HG03139 (cell line): ENCODE measurements around the gene FOXJ2.
A peak's percentile ranks its signal among the peaks of the same experiment; 100 is the strongest.
"Not testable (repeated sequence)": the region's sequence is repeated elsewhere in the genome, so short reads cannot be mapped to it uniquely, and the experiment has no call there.

Experiments
- ATAC-seq: cut with Tn5 transposase; IDR thresholded peaks from one replicate; pipeline ENCODE4 v1.9.1; 2021; ENCODE audit not compliant: unreplicated experiment

Gene FOXJ2

DNA sequence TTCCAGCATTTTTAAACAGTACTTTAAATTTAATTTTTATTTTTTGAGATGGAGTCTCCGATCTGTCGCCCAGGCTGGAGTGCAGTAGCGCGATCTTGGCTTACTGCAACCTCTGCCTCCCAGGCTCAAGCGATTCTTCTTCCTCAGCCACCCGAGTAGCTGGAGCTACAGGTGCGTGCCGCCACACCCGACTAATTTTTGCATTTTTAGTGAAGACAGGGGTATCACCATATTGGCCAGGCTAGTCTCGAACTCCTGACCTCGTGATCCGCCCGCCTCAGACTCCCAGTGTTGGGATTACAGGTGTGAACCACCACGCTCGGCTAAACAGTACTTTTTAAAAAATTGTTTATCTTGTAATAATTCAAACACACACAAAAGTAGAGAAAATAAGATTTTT, 4.2 kb upstream of the FOXJ2 start:
- ATAC-seq, result no peak

DNA sequence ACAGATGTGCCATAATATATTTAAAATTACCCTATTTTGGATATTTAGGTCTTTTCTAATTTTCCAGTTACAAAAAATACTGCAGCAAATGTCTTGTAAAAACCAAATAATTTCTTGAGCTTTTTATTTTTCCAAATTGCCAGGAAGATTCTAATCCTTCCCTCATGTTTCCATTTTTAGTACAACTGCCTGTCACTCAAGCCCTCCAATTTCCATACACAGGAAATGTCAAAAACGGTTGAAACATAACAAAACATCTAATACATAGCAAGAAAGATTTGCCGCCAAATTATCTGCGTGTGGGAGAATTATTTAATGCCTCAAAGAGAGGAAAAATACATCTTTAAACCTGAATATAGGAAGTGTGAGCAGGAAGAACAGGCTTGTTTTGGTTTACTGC, 2.3 kb upstream of the FOXJ2 start:
- no peak for ATAC-seq

DNA sequence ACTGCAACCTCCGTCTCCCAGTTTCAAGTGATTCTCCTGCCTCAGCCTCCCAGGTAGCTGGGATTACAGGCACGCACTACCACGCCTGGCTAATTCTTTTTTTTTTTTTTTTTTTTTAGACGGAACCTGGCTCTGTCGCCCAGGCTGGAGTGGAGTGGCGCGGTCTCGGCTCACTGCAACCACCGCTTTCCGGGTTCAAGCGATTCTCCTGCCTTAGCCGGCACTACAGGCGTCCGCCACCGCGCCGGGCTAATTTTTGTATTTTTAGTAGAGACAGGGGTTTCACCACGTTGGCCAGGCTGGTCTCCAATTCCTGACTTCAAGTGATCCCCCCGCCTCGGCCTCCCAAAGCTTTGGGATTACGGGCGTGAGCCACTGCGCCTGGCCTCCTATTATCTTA, 1.5 kb upstream of the FOXJ2 start:
- not testable (repeated sequence) for ATAC-seq

DNA sequence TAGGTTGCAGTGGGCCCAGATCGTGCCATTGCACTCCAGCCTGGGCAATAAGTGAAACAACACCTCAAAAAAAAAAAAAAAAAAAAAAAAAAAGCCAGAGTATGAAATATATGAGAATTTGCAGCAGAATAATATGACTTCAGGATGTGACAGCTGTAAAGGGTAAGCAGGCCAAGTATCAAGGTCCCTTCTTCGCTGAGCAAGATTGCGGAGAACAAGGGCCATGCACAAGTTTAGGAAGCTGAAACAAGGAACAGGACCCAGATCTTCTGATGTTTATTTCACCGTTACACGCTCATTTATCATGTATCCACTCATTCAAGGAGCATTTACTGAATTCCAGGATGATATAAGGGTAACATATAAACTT, 659 bp upstream of the FOXJ2 start:
- ATAC-seq, result no peak

DNA sequence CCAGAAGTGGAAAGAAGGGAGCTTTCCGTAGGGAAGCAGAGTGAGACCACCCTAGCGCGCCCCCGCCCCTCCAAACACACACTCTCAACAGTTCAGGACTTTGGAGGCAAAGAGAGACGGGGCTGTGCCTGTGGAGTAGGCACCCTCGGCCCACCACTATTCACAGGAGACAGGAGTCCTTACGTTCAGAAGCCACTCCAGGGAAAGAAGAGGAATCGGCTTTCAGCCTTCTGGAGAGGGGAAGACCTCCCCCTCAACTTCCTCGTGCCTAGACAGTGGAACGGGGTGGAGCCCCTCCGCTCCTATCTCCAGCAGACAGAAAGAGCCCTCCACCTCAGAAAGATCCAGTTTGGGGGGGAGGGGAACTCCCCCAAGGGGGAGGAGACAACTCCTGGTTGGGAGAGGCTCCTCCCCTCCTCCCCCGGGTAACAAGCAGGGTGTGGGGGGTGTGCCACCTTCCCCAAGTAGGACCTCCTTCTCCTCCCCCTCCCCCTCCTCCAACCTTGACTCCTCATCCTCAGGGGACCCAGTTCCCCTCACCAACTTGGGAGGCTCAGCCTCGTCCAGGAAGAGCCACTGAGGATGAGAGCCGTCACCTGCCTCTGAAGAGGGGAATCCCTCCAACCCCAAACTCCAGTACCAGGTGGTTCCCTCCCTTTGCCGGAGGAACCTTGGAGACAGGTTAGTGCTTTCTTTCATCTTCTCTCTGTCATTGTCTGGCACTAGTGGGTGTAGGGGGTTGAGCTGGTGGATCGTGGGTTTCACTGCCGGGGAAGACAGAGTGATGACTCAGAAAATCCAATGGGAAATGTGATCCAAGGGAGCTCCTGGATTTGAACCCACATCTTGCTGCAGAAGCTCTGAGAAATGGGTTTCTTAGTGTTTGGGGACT, 883 bp downstream of the FOXJ2 start:
- peak; percentile 9 for ATAC-seq

DNA sequence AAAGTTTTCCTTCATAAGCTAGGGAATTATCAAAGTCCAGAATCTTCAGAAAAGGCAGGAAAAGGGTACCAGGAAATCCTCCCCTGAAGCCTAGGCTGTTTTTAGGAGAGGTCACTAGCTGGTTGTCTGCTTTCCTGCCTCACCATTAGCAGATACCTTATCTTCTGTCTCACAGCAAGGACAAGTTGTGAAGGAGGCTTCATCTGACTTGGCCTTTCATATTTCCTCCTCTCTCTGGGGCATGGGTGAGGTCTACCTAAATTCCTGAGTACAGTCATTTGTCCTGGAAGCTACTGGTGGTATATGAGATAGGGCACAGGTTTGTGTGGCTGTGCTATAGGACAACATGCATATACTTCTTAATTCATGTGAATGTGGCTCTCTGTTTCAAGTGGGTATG, 2.3 kb downstream of the FOXJ2 start:
- no peak for ATAC-seq

DNA sequence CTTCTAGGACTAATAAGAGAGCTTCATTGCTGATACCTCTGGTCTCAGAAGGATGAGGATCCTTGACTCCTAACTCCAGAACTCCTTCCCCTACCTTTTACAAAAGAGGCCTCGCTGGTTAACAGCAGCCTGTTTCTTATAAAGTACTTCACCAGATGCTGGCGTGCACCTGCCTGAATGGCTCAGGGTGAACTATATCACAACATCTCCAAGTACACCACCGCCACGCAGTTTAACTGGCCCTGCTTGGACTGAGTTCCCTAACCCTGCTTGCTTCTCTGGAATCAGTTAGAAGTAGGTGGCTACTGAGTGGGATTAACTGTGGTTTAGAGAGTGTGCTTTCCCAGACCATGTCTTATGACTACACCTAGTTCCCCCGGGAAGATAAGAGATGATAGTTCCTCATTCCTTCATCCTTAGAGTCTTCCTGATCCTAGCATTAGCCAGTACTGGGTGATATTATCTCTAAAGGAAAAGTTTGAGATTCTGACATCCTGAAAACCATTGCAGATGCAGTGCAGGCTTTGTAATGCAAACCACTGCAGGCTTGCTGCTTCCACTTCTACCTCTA, 3.0 kb downstream of the FOXJ2 start:
- ATAC-seq, result no peak

DNA sequence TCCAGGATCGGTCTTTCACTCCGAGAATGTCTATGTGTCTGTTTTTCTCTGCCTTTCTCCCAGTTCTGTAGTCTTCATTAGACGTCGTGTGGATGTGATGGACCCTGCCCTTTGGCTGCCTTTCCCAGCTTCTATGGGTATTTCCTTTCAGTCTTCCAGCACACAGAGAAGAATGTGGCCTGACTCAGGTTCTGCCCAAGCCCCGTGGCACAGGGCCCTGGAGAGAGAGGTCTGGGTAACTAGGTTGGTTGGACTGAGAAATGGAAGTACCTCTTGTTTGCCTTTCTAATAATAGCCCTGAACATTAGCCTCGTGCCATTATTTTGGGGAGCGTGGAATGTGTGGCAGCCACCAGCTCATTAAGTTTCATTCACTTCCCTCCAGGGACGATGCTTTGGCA, 3.8 kb downstream of the FOXJ2 start:
- ATAC-seq, result no peak

DNA sequence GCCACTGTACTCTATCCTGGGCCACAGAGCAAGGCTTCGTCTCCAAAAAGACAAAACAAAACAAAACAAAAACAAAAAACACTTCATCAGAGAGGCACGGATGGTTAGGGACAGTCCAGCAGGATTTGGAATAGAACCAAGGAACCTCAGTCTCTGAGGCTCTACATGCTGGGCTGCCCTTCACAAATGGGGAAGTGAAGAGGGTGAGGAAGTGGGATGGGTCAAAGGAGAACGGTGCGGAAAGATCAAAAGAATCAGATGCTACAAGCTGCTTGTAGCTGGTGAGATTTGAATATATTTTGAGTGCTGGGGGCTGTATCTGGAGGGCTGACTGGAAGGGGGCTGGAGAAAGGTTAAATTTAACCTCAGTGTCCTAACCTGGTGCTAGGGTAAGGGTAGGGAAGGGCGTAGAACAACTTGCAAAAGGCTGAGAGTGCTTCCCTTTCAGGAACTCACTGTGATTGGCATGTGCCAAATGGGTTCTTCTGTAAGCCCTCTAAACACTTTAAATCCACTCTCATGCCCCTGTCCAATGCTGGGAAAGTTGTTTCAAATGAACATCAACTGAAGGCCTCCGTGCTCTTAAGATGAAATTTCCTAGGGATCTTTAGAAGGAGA, 4.6 kb downstream of the FOXJ2 start:
- ATAC-seq, result no peak

DNA sequence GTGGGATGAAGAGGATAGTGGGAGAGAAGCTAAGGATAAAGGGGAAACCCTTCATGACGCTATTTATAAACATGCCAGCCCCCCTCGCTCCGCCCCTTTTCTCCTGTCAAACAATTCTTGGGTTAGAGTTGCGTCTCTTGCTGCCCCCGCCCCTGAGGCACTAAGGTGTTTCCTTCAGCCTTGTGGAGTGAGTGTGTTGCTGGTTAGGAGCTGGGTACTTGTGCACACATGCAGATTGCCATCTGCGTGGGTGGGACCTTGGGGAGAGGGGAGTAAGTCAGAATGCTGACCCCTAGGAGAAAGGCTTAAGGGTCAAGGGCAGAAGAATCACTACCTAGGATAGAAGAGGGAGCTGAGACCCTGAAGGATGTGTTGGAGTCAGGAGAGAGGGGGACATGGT, 5.4 kb downstream of the FOXJ2 start:
- ATAC-seq, result no peak

DNA sequence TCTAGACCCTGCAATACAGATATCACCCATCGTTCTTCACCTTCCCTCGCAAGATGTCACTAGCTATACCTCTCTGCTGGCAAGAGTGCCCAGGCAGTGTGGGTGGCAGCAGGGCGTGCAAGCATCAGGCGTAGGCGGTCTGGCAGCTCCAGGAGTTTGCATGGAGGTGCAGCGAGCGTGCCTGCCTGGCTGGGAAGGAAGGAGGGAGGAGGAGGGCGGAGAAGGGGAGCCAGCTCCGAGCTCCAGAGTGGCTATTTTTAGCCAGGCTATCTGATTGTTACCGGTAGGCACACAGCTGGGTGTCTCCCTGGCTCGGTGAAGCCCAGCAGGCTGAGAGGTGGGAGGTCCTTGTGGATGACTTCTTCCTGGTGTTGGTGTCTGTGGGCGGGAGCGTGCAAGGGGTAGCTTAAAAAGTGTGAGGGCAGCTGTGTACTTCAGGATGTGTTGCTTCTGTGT, 6.2 kb downstream of the FOXJ2 start:
- ATAC-seq, result no peak

DNA sequence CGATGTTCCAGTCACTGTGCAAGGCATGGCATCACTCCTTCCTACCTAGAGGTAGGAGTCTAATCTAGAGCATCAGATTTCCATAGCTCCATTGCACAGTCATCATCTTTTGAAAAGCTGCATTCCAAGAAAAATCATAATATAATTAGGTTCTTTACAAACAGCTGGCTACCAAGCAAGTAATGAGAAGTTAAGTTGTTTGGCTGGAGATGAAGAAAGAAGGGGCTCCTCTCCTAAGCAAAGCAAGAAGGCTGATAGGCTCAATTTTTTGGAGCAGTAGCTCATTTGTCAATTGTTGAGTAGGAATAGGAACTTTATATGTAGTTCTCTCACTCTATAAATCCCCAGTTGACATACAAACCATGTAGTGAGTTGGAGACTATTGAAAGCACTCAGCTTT, 8.3 kb downstream of the FOXJ2 start:
- ATAC-seq, result no peak

DNA sequence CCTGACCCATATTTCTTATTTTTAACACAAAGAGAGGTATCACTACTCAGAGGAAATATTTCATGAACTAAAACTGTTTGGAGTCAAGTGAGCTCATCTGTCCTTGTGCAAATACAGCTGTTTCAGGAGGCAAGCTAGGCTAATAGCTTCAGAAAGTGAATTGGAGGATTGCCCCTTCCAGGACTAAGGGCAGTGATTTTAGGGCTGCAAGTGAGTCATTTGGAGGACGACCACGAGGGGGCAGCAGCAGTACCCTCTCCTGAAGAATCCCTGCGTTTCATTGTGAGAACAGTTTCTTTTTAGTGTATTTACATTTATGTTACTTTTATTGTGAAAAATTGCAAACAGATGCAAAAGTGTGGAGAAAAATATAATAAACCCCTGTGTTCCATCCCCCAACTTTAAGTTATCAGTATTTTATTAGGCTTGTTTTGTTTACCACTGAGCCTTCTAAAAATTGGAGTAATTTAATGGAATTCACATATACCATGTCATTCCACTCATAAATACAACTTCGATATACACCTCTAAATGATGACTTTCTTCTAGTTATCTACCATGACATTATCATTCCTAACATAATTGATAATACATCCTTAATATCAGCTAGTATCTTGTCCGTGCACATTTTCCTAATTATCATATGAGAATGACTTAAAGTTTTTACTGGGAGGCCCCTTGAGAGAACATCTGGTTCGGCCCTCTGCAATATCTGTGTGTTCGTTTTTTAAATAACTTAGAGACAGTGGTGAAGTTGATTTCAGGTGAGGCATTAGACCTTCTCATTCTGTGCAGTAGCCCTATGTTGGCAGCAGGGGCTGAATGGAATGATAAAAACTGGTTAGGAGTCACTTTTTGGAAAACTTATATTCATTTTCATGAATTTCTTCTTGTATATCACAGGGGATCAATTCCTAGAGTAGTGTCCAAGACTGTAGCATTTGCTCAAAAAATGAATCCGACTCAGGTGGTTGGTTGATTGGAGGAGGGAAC, 13.7 kb downstream of the FOXJ2 start:
- ATAC-seq, result no peak

DNA sequence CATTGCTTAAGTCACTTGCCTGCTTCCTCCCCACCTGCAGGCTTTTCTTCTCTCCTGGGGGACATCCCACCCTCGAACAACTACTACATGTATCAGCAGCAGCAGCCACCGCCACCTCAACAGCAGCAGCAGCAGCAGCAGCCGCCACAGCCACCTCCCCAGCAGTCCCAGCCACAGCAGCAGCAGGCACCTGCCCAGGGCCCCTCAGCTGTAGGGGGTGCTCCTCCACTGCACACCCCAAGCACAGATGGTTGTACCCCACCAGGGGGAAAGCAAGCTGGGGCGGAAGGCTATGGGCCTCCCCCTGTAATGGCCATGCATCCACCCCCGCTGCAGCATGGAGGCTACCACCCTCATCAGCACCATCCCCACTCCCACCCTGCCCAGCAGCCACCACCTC, 15.3 kb downstream of the FOXJ2 start:
- no peak for ATAC-seq

DNA sequence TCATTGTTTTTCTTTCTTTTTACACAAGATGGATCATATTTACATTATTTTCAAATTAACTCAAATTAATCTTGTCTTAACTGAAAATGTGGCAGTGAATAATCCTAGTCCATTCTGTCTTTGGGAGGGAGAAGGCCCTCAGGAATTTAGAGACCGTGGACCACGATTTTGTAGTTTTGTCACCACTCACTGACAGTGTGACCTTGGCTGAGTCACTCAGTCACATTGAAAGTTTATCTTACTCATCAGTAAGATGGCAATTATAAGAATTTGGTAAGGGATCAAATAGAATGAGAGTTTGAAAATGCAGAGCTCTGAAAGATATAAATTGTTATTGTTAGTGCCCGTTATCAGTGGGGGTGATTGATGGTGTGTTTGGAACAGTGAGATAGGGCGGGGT, 16.4 kb downstream of the FOXJ2 start:
- no peak for ATAC-seq

DNA sequence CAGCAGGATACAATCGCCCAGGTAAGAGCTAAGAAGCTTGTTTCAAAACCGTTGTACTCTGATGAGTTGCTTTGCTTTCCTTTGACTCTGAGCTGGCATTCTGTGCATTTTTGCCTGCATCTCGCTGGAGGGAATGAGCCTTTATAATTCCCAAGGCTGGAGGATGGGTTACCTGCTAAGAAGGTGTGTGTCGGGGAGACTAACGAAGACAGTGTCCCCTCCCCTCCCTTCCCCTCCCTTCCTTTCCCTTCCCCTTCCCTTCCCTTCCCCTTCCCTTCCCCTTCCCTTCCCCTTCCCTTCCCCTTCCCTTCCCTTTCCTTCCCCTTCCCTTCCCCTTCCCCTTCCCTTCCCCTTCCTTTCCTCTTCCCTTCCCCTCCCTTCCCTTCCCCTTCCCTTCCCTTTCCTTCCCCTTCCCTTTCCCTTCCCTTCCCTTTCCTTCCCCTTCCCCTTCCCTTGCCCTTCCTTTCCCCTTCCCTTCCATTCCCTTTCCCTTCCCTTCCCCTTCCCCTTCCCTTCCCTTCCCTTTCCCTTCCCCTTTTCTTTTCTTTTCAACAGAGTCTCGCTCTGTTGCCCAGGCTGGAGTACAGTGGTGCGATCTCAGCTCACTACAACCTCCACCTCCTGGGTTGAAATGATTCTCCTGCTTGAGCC, 18.2 kb downstream of the FOXJ2 start:
- ATAC-seq, result no peak

DNA sequence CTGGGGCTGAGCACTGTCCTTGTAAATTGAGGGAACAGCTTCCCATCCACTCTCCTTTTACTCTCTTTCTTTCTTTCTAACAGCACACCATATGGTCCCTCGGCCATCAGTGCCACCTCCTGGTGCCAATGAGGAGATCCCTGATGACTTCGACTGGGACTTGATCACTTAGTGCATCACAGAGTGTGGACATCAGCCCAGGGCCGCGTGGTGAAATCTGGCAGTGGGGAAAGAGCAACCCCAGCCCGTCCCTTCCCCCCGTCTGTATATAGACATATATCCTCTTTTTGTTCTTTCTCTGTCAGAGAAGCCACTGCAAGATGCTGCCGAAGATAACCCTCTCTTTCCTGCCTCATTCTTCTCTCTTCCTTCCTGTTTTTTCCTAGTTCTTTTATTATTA, 20.2 kb downstream of the FOXJ2 start:
- ATAC-seq, result no peak

DNA sequence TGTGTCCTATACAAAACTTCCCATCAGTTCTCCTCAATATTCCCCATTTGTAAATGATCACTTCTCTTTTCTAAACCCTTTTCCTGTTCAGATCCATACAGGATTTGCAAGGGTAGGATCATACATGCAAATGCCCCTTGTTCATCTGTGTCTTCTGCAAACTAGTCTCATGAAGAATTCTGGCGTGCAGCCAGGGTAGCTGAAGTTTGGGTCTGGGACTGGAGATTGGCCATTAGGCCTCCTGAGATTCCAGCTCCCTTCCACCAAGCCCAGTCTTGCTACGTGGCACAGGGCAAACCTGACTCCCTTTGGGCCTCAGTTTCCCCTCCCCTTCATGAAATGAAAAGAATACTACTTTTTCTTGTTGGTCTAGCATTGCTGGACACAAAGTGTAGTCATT, 22.3 kb downstream of the FOXJ2 start:
- no peak for ATAC-seq

DNA sequence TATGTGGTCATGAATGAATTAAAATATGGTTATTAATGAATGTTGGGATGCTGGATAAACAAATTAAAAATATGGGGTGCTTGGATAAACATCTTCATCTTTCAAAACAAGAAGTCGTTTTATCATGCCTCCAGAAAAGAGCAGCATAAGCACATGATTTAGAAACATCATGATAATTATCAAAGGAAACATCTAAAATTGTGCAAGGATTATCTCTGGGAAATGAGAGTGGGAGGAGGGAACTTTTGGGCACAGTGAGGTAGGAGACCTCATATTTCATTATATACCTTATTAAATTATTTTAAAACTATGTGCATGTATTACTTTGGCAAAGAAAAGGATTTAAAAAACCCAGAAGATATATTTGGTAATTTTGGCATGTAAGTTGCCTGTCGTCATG, 24.8 kb downstream of the FOXJ2 start:
- ATAC-seq, result no peak

DNA sequence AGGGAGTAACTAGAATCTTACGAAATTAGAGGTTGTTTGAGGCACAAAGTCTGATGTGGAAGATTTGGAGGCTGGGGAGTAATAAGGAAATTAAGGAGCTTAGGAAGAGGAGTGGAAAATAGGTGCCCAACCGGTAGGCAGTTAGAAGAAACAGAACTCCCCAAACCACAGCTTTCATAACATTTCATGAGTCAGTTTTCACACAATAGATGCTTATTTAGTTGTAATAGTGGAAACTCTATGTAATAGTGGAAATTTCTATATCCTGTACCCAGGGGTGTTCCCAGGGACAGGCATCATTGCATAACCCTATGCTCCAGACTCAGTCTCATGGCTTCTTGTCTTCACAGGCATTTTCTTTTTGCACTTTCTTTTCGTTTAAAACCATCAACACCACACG, 25.3 kb downstream of the FOXJ2 start:
- no peak for ATAC-seq

DNA sequence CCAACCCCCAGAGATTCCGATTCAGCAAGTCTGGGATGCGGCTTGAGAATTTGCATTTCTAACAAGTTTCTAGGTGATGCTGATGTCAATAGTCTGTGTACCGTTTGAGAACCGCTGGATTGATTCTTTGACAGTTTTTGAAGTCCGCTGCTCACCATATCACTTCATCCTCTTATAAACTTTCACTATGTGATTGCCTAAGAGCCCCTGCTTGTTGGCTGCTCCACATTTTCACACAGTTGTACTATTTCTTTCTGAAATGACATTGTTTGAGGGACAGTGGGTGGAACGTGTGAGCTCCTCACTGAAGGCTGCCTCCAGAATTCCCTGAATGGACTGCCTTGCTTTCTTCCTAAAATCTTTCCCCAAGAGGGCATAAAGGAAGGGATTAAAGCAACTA, 26.0 kb downstream of the FOXJ2 start:
- no peak for ATAC-seq
